Keratinocyte (primary cell): ENCODE data around the gene LOXHD1. TPM values are rescaled to one million over a fixed set of nuclear protein-coding genes. Genes with fewer than 3 reads are reported as not detected.

ENCODE experiments used
- DNase-seq: peaks from one replicate; pipeline ENCODE4 v3.0.0-alpha.2; 2011; ENCODE audit warnings: low read depth, missing footprints, low spot score
- FAIRE-seq: peaks from 2 replicates; lab custom pipeline; 2011; peaks lifted over from hg19 to GRCh38; lab: Jason Lieb, UNC
- H2AFZ ChIP-seq: 2 replicates; pipeline ENCODE4 v1.6.0; 2012; ENCODE audit warnings: low read length, control low read depth, inconsistent platforms; ENCODE audit not compliant: control insufficient read depth
- H3K27ac ChIP-seq: 2 replicates; pipeline ENCODE4 v1.5.1; 2011; ENCODE audit warnings: low read length; ENCODE audit not compliant: control insufficient read depth, insufficient read depth
- H3K27me3 ChIP-seq: 3 replicates; pipeline ENCODE4 v1.6.0; 2011; ENCODE audit warnings: low read length; ENCODE audit not compliant: control insufficient read depth, insufficient read depth; ENCODE audit errors: extremely low read depth
- H3K36me3 ChIP-seq, 2 experiments: 2 replicates in 1 of 2; 3 replicates in 1 of 2; pipeline ENCODE4 v1.5.1; 2011; ENCODE audit warnings: low read length in 2 of 2, mild to moderate bottlenecking in 1 of 2; ENCODE audit not compliant: control insufficient read depth in 2 of 2, insufficient read depth in 2 of 2; ENCODE audit errors: extremely low read depth in 1 of 2
- H3K4me1 ChIP-seq: 3 replicates; pipeline ENCODE4 v1.5.1; 2011; ENCODE audit warnings: low read length; ENCODE audit not compliant: control insufficient read depth, insufficient read depth; ENCODE audit errors: extremely low read depth
- H3K4me2 ChIP-seq: 3 replicates; pipeline ENCODE4 v1.6.0; 2011; ENCODE audit warnings: low read depth, low read length; ENCODE audit not compliant: control insufficient read depth, insufficient read depth; ENCODE audit errors: extremely low read depth
- H3K4me3 ChIP-seq, 3 experiments: fragments of 200-600 bp in 1 of 3; sonication (generic) in 1 of 3; 2 replicates in 2 of 3; 3 replicates in 1 of 3; pipeline ENCODE4 v1.5.1; 2011 to 2016; ENCODE audit warnings: low read length in 3 of 3, mild to moderate bottlenecking in 3 of 3, control low read depth in 2 of 3, inconsistent platforms in 1 of 3, low read depth in 1 of 3, mixed read lengths in 1 of 3, mixed run types in 1 of 3, moderate library complexity in 1 of 3; ENCODE audit not compliant: control insufficient read depth in 2 of 3, insufficient read depth in 2 of 3; ENCODE audit errors: extremely low read depth in 1 of 3
- H3K79me2 ChIP-seq: 2 replicates; pipeline ENCODE4 v1.6.0; 2012; ENCODE audit warnings: low read length; ENCODE audit not compliant: control insufficient read depth, insufficient read depth
- H3K9ac ChIP-seq: 3 replicates; pipeline ENCODE4 v1.6.0; 2011; ENCODE audit warnings: low read length; ENCODE audit not compliant: control insufficient read depth, insufficient read depth; ENCODE audit errors: extremely low read depth
- H3K9me1 ChIP-seq: 3 replicates; pipeline ENCODE4 v1.6.0; 2011; ENCODE audit warnings: low read length; ENCODE audit not compliant: control insufficient read depth, insufficient read depth; ENCODE audit errors: extremely low read depth
- H3K9me3 ChIP-seq: 2 replicates; pipeline ENCODE4 v1.5.1; 2012; ENCODE audit warnings: low read depth, low read length; ENCODE audit not compliant: control insufficient read depth
- H4K20me1 ChIP-seq: 3 replicates; pipeline ENCODE4 v1.6.0; 2011; ENCODE audit warnings: low read length; ENCODE audit not compliant: control insufficient read depth, insufficient read depth; ENCODE audit errors: extremely low read depth
- CTCF ChIP-seq, 3 experiments: IDR thresholded peaks in 1 of 3; conservative IDR thresholded peaks in 1 of 3; optimal IDR thresholded peaks in 1 of 3; 2 replicates in 2 of 3; 3 replicates in 1 of 3; pipeline versions ENCODE3 to v1.5.1; 2011; ENCODE audit warnings: low read length in 3 of 3, mild to moderate bottlenecking in 3 of 3, moderate library complexity in 2 of 3, control low read depth in 1 of 3, inconsistent platforms in 1 of 3; ENCODE audit not compliant: insufficient read depth in 2 of 3; ENCODE audit errors: extremely low read depth in 1 of 3
- EZH2 ChIP-seq: IDR thresholded peaks from one replicate; pipeline ENCODE4 v1.6.1; 2012; ENCODE audit warnings: inconsistent platforms, mild to moderate bottlenecking, low read length, moderate library complexity
- dilution Hi-C: fragments of 300-500 bp; cut with MboI; formaldehyde crosslinking; loops from one replicate; pipeline ENCODE4 v1.7.0; 2020; ENCODE audit warnings: low sequenced_read_pairs; ENCODE audit not compliant: extremely low pct_ligation_motif_present
- polyA plus RNA-seq, 5 experiments: library from polyadenylated mRNA; depleted of rRNA in 3 of 5; stranded (reverse) in 3 of 5; stranded (forward) in 1 of 5; unstranded in 1 of 5; fragments of >200 nt; gene quantifications; 1 replicate in 1 of 5; 2 replicates in 3 of 5; 3 replicates in 1 of 5; pipeline versions ENCODE4 v1.2.1 to v1.2.3, GENCODE V29; 2011 to 2012; ENCODE audit warnings: missing spikeins in 2 of 5, low read depth in 1 of 5, low replicate concordance in 1 of 5

Gene LOXHD1
- polyA plus RNA-seq, 1 donor (not counting 4 experiments of a cell fraction or from before 2014, with no cell fraction given): not detected

DNA sequence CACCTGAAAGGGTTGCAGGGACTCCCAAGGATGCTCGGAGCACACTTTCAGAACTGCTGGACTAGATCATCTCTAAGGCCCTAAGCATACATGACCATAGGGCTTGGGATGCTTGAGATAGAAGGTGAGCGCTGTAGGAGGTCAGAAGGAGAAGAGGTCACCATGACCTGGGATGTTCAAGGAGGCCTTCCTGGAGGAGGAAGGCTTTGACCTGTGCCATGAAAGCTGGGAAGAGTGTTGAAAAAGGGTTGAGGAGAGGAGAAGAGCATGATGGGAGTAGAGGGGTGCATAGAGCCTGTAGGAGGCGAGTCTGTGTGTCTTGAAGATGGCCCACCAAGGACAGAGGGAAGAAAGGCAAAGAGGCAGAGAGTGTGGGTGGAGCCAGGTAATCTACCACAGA lies 222.4 kb downstream of the LOXHD1 start:
- H3K4me2 ChIP-seq: no peak overlapping the region
- TF ChIP-seq CTCF (optimal IDR thresholded peaks at IDR 0.05 in 1 of 3, IDR thresholded peaks at IDR 0.05 in 1 of 3, conservative IDR thresholded peaks at IDR 0.05 in 1 of 3; ENCODE audit: extremely low read depth in 1 of 3, insufficient read depth in 2 of 3, low read length in 3 of 3) (no peak), EZH2 (no peak)
- DNase-seq: no peak
- H4K20me1 ChIP-seq: no peaks in the 10 kb centered on the region
- FAIRE-seq: no peak
- no peak overlapping the region for H3K27ac ChIP-seq
- dilution Hi-C loops: no loop called here
- no peaks in the 10 kb centered on the region for H3K9me1 ChIP-seq
- no peaks in the 10 kb centered on the region for H3K79me2 ChIP-seq
- H3K9ac ChIP-seq: no peak overlapping the region
- H3K4me1 ChIP-seq: no peaks in the 10 kb centered on the region
- no peaks in the 10 kb centered on the region for H3K36me3 ChIP-seq
- H3K9me3 ChIP-seq: no peaks in the 10 kb centered on the region
- H3K27me3 ChIP-seq: no peaks in the 10 kb centered on the region
- no peak overlapping the region for H2AFZ ChIP-seq
- H3K4me3 ChIP-seq: no peak overlapping the region

GRCh38 chr18:46433121-46433826 lies 223.7 kb downstream of the LOXHD1 start:
- no peaks in the 10 kb centered on the region for H3K27me3 ChIP-seq
- no peak for FAIRE-seq
- H4K20me1 ChIP-seq: no peaks in the 10 kb centered on the region
- no peaks in the 10 kb centered on the region for H3K9me1 ChIP-seq
- dilution Hi-C loops: no loop called here
- no peaks in the 10 kb centered on the region for H3K9me3 ChIP-seq
- H3K4me3 ChIP-seq: no peak overlapping the region
- no peak overlapping the region for H3K27ac ChIP-seq
- H2AFZ ChIP-seq: no peak overlapping the region
- no peak for TF ChIP-seq EZH2
- no peak for TF ChIP-seq CTCF (optimal IDR thresholded peaks at IDR 0.05 in 1 of 3, IDR thresholded peaks at IDR 0.05 in 1 of 3, conservative IDR thresholded peaks at IDR 0.05 in 1 of 3; ENCODE audit: extremely low read depth in 1 of 3, insufficient read depth in 2 of 3, low read length in 3 of 3)
- no peak overlapping the region for H3K4me2 ChIP-seq
- H3K79me2 ChIP-seq: no peaks in the 10 kb centered on the region
- no peaks in the 10 kb centered on the region for H3K36me3 ChIP-seq
- no peak overlapping the region for H3K9ac ChIP-seq
- no peak for DNase-seq
- no peaks in the 10 kb centered on the region for H3K4me1 ChIP-seq
